IMR-90 (cell line): ENCODE data around the gene BTBD2. TPM values are rescaled to one million over a fixed set of nuclear protein-coding genes. Genes with fewer than 3 reads are reported as not detected.

ENCODE experiments used
- ATAC-seq: fragments of 200-7000 bp; cut with Tn5 transposase; 2 replicates; pipeline ENCODE4 v1.9.1; 2020; ENCODE audit warnings: low read depth, mild to moderate bottlenecking, moderate library complexity
- BruUV-seq: library from RNA; stranded (reverse); fragments of 400-500 nt; replicated peaks from 2 replicates; lab custom pipeline; 2021; lab: Mats Ljungman, UMichigan
- CTCF ChIA-PET: fragments of 300-600 bp; formaldehyde crosslinking; extraction: SDS; loops from one replicate; lab custom pipeline; 2021; ENCODE audit warnings: antibody characterized with exemption; lab: Yijun Ruan, JAX
- POLR2A ChIA-PET: fragments of 300-600 bp; sonication (Branson Sonifier 250); formaldehyde crosslinking; loops from one replicate; lab custom pipeline; 2022; ENCODE audit warnings: antibody characterized with exemption; ENCODE audit not compliant: unreplicated experiment; lab: Charles Lee
- DNase-seq: peaks from one replicate; pipeline ENCODE4 v3.0.0; 2013
- H2AFZ ChIP-seq: replicated peaks from 2 replicates; pipeline ENCODE3; 2013; ENCODE audit warnings: low read length, mild to moderate bottlenecking; ENCODE audit not compliant: poor library complexity
- H2AK5ac ChIP-seq: 2 replicates; pipeline ENCODE4 v1.6.1; 2013; ENCODE audit warnings: low read depth, low read length, inconsistent platforms
- H2AK9ac ChIP-seq: replicated peaks from 2 replicates; pipeline ENCODE3; 2013; ENCODE audit warnings: mild to moderate bottlenecking, low read depth, low read length, moderate library complexity; ENCODE audit not compliant: poor library complexity
- H2BK120ac ChIP-seq: 2 replicates; pipeline ENCODE4 v1.6.1; 2013; ENCODE audit warnings: low read depth, low read length, inconsistent platforms
- H2BK15ac ChIP-seq: 3 replicates; pipeline ENCODE4 v1.6.1; 2013; ENCODE audit warnings: low read depth, low read length, inconsistent platforms
- H2BK20ac ChIP-seq: 2 replicates; pipeline ENCODE4 v1.6.1; 2013; ENCODE audit warnings: low read depth, mild to moderate bottlenecking, inconsistent platforms, low read length, moderate library complexity
- H2BK5ac ChIP-seq: 2 replicates; pipeline ENCODE4 v1.6.1; 2013; ENCODE audit warnings: mild to moderate bottlenecking, low read depth, low read length, inconsistent platforms; ENCODE audit not compliant: poor library complexity, severe bottlenecking
- H3K14ac ChIP-seq: replicated peaks from 2 replicates; pipeline ENCODE4 v1.6.1; 2013; ENCODE audit warnings: low read depth, low read length, inconsistent platforms
- H3K18ac ChIP-seq: 2 replicates; pipeline ENCODE4 v1.6.1; 2013; ENCODE audit warnings: low read depth, low read length, control low read depth
- H3K23ac ChIP-seq: 2 replicates; pipeline ENCODE4 v1.6.1; 2013; ENCODE audit warnings: low read depth, low read length, inconsistent platforms
- H3K27ac ChIP-seq: 2 replicates; pipeline ENCODE4 v1.5.1; 2013; ENCODE audit warnings: mild to moderate bottlenecking, control low read depth, low read length; ENCODE audit not compliant: insufficient read depth
- H3K27me3 ChIP-seq: 2 replicates; pipeline ENCODE4 v1.6.1; 2013; ENCODE audit warnings: low read length; ENCODE audit not compliant: control insufficient read depth, insufficient read depth
- H3K36me3 ChIP-seq: 2 replicates; pipeline ENCODE4 v1.6.1; 2013; ENCODE audit warnings: low read length, mixed read lengths; ENCODE audit not compliant: control insufficient read depth, insufficient read depth
- H3K4ac ChIP-seq: 2 replicates; pipeline ENCODE4 v1.6.1; 2013; ENCODE audit warnings: low read depth, low read length, inconsistent platforms
- H3K4me1 ChIP-seq: 2 replicates; pipeline ENCODE4 v1.6.1; 2013; ENCODE audit warnings: low read length, mixed read lengths; ENCODE audit not compliant: control insufficient read depth, insufficient read depth
- H3K4me2 ChIP-seq: 2 replicates; pipeline ENCODE4 v1.6.1; 2013; ENCODE audit warnings: low read depth, mild to moderate bottlenecking, control low read depth, low read length, moderate library complexity
- H3K4me3 ChIP-seq: 2 replicates; pipeline ENCODE4 v1.5.1; 2013; ENCODE audit warnings: low read depth, mild to moderate bottlenecking, control low read depth, low read length, moderate library complexity; ENCODE audit not compliant: insufficient read depth
- H3K56ac ChIP-seq: 2 replicates; pipeline ENCODE4 v1.6.1; 2013; ENCODE audit warnings: low read length, inconsistent platforms; ENCODE audit not compliant: insufficient read depth; ENCODE audit errors: extremely low read depth
- H3K79me1 ChIP-seq, 2 experiments: 2 replicates each; pipeline ENCODE4 v1.6.1; 2013; ENCODE audit warnings: low read length in 2 of 2, inconsistent platforms in 1 of 2, low read depth in 1 of 2
- H3K9ac ChIP-seq: 2 replicates; pipeline ENCODE4 v1.6.1; 2013; ENCODE audit warnings: low read depth, low read length, control low read depth
- H3K9me1 ChIP-seq: 2 replicates; pipeline ENCODE4 v1.6.1; 2013; ENCODE audit warnings: low read length, inconsistent platforms; ENCODE audit not compliant: insufficient read depth
- H3K9me3 ChIP-seq: 2 replicates; pipeline ENCODE4 v1.6.1; 2013; ENCODE audit warnings: low read length; ENCODE audit not compliant: control insufficient read depth, insufficient read depth
- H4K20me1 ChIP-seq: 2 replicates; pipeline ENCODE4 v1.6.1; 2013; ENCODE audit warnings: low read length, inconsistent platforms; ENCODE audit not compliant: insufficient read depth
- H4K5ac ChIP-seq: 2 replicates; pipeline ENCODE4 v1.6.1; 2013; ENCODE audit warnings: mild to moderate bottlenecking, low read depth, low read length, control low read depth
- H4K8ac ChIP-seq, 2 experiments: 2 replicates each; pipeline ENCODE4 v1.6.1; 2013; ENCODE audit warnings: low read depth in 2 of 2, low read length in 2 of 2, control low read depth in 1 of 2, inconsistent platforms in 1 of 2
- H4K91ac ChIP-seq: 2 replicates; pipeline ENCODE4 v1.6.1; 2013; ENCODE audit warnings: low read depth, low read length, inconsistent platforms; ENCODE audit not compliant: insufficient read depth
- BHLHE40 ChIP-seq: fragments of 150-350 bp; IDR thresholded peaks from 2 replicates; pipeline ENCODE4 v1.6.1; 2016; ENCODE audit warnings: mild to moderate bottlenecking, low read depth, low read length
- CEBPB ChIP-seq: IDR thresholded peaks from 2 replicates; pipeline ENCODE4 v1.6.1; 2012; ENCODE audit warnings: low read depth, low read length, improper control_type of control experiment
- CHD1 ChIP-seq: IDR thresholded peaks from 2 replicates; pipeline ENCODE4 v1.6.1; 2012; ENCODE audit warnings: low read depth, low read length, improper control_type of control experiment
- FOS ChIP-seq: fragments of 150-350 bp; IDR thresholded peaks from 2 replicates; pipeline ENCODE4 v1.6.1; 2016; ENCODE audit warnings: low read depth, low read length
- MXI1 ChIP-seq: IDR thresholded peaks from 2 replicates; pipeline ENCODE4 v1.6.1; 2012; ENCODE audit warnings: low read depth, mild to moderate bottlenecking, low read length, moderate library complexity, borderline replicate concordance
- NFE2L2 ChIP-seq: fragments of 150-350 bp; IDR thresholded peaks from 2 replicates; pipeline ENCODE4 v1.6.1; 2016; ENCODE audit warnings: low read depth, mild to moderate bottlenecking, low read length
- POLR2A ChIP-seq: IDR thresholded peaks from 2 replicates; pipeline ENCODE4 v1.6.1; 2012; ENCODE audit warnings: mild to moderate bottlenecking, low read depth, low read length
- RFX5 ChIP-seq: IDR thresholded peaks from 2 replicates; pipeline ENCODE4 v1.8.0; 2012; ENCODE audit warnings: low read depth, mild to moderate bottlenecking, low read length, moderate library complexity
- SMC3 ChIP-seq: fragments of 150-350 bp; IDR thresholded peaks from 2 replicates; pipeline ENCODE4 v1.6.1; 2016; ENCODE audit warnings: low read depth, mild to moderate bottlenecking, antibody characterized with exemption, low read length, moderate library complexity
- WGBS, 2 experiments: methylation state at CpG; one replicate each; pipeline versions ENCODE4 v1.1.5 to v1.1.7; 2013; ENCODE audit warnings: missing lambda C conversion rate in 2 of 2; ENCODE audit not compliant: insufficient read length in 1 of 2; ENCODE audit errors: extremely low coverage in 2 of 2; 5-methylcytosine and 5-hydroxymethylcytosine counted together
- dilution Hi-C: fragments of 300-500 bp; cut with HindIII; formaldehyde crosslinking; loops from one replicate; pipeline ENCODE4 v1.14.3; 2018; ENCODE audit warnings: low sequenced_read_pairs; ENCODE audit not compliant: unreplicated experiment
- in situ Hi-C: fragments of 300-500 bp; cut with MboI; formaldehyde crosslinking; loops from 3 replicates; pipeline ENCODE4 v1.14.3; 2019; ENCODE audit warnings: low sequenced_read_pairs, inconsistent platforms, mixed read lengths
- intact Hi-C: fragments of 100-400 bp; cut with micrococcal nuclease; formaldehyde crosslinking; loops from 2 replicates; pipeline ENCODE4 v1.10.0; 2022
- polyA plus RNA-seq, 3 experiments: library from polyadenylated mRNA; depleted of rRNA; stranded (reverse); fragments of >200 nt; gene quantifications; 2 replicates each; pipeline ENCODE4 v1.2.3, GENCODE V29; 2012; ENCODE audit warnings: low replicate concordance in 1 of 3
- total RNA-seq: library from RNA; depleted of rRNA; stranded (reverse); fragments of >200 nt; gene quantifications from 2 replicates; pipeline ENCODE4 v1.2.3, GENCODE V29; 2012
- TF ChIP-seq, protein P1 (sequence below): fragments of 150-350 bp; IDR thresholded peaks from 2 replicates; pipeline ENCODE4 v1.6.1; 2016; ENCODE audit warnings: low read depth, mild to moderate bottlenecking, low read length, moderate library complexity, borderline replicate concordance

The BTBD2 gene
- total and polyA plus RNA-seq, 2 of the 4 experiments (the other 2 are of a cell fraction): 24.4 to 65.7 TPM

DNA sequence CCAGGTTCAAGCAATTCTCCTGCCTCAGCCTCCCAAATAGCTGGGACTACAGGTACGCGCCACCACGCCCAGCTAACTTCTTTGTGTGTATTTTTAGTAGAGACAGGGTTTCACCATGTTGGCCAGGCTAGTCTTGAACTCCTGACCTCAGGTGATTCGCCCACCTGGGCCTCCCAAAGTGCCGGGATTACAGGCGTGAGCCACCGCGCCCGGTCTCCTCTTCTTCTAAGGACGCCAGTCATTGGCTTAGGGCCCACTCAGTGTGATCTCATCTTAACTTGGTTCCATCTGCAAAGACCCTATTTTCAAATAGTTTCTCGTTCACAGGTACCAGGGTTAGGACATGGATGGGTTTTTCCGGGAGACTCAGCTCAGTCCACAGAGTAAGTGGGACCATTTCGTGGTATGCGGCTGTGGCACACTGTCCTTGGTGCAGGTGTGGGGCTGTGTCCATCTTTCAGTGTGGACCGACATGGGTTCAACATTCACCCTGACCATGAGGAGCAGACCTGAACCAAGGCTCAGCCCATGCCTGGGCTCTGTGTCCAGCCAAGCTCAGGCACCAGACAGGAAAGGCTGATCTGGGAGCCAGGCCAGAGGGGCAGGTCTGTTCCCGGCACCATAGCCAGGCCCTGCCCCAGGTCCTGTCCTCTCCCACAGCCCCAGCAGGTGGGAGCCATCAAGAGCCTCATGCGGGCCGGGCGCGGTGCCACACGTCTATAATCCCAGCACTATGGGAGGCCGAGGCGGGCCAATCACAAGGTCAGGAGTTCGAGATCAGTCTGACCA lies 38.3 kb upstream of the BTBD2 start:
- CTCF ChIA-PET: no interaction called here

More for the DNA sequence above, 38.3 kb upstream of the BTBD2 start:
- H3K4me2 ChIP-seq: no peak overlapping the region
- H3K79me1 ChIP-seq: peaks cover 5 to 34% of the 10 kb centered on the region in 2 experiments; a peak in 3 of 4 replicates
- H3K4me3 ChIP-seq: no peak overlapping the region
- 0 out of 2 replicates have a peak overlapping the region, but pooled peaks have one; percentile 29 for H3K4ac ChIP-seq
- H2AK5ac ChIP-seq: peak overlapping the region; percentile 73
- no TSS peak for BruUV-seq
- H3K4me1 ChIP-seq: peaks cover 23% of the 10 kb centered on the region
- H4K91ac ChIP-seq: no peak overlapping the region
- H3K9me1 ChIP-seq: peaks cover 12% of the 10 kb centered on the region
- H2BK15ac ChIP-seq: peak overlapping the region; percentile 83; the same call in 2 of the 3 replicates
- peak overlapping the region; percentile 58 for H2AFZ ChIP-seq
- no peak for ATAC-seq
- H2BK120ac ChIP-seq: peak overlapping the region; percentile 64; the same call in 1 of the 2 replicates
- no peak overlapping the region for H3K27ac ChIP-seq
- intact Hi-C loops: no loop called here
- H2BK20ac ChIP-seq: no peak overlapping the region
- H4K8ac ChIP-seq: peak overlapping the region in 1 of 2 experiments; percentile 40; a peak in 1 of 4 replicates
- in situ Hi-C loops: no loop called here
- H3K56ac ChIP-seq: no peak overlapping the region
- peak overlapping the region; percentile 50 for H2AK9ac ChIP-seq
- no peak for TF ChIP-seq POLR2A
- no peak for TF ChIP-seq CHD1
- TF ChIP-seq RFX5: no peak
- no peak for TF ChIP-seq FOS
- TF ChIP-seq, protein P1, sequence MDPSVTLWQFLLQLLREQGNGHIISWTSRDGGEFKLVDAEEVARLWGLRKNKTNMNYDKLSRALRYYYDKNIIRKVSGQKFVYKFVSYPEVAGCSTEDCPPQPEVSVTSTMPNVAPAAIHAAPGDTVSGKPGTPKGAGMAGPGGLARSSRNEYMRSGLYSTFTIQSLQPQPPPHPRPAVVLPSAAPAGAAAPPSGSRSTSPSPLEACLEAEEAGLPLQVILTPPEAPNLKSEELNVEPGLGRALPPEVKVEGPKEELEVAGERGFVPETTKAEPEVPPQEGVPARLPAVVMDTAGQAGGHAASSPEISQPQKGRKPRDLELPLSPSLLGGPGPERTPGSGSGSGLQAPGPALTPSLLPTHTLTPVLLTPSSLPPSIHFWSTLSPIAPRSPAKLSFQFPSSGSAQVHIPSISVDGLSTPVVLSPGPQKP: no peak
- TF ChIP-seq NFE2L2: no peak
- TF ChIP-seq CEBPB: no peak
- no peak for TF ChIP-seq SMC3
- no peak for TF ChIP-seq MXI1
- TF ChIP-seq BHLHE40: no peak
- peak overlapping the region; percentile 42; the same call in 1 of the 2 replicates for H3K23ac ChIP-seq
- no peak overlapping the region; the same call in 1 of the 2 replicates for H4K5ac ChIP-seq
- WGBS, 2 experiments: 65% methylated on average over 4 of the region's 24 CpGs; no CpG with 5 or more reads in 1 of the 2 experiments
- H3K27me3 ChIP-seq: no peaks in the 10 kb centered on the region
- POLR2A ChIA-PET: no interaction called here
- no peaks in the 10 kb centered on the region for H3K9me3 ChIP-seq
- no peak overlapping the region for H3K18ac ChIP-seq
- dilution Hi-C loops: no loop called here
- no peak overlapping the region for H3K9ac ChIP-seq
- peak; percentile 23 for DNase-seq
- H3K36me3 ChIP-seq: peaks cover 5% of the 10 kb centered on the region; the same call in 1 of the 2 replicates
- peaks cover 17% of the 10 kb centered on the region for H4K20me1 ChIP-seq
- H2BK5ac ChIP-seq: no peak overlapping the region
- no peak overlapping the region for H3K14ac ChIP-seq
